ENCODE results near the gene ACOXL.

ACOXL gene

DNA sequence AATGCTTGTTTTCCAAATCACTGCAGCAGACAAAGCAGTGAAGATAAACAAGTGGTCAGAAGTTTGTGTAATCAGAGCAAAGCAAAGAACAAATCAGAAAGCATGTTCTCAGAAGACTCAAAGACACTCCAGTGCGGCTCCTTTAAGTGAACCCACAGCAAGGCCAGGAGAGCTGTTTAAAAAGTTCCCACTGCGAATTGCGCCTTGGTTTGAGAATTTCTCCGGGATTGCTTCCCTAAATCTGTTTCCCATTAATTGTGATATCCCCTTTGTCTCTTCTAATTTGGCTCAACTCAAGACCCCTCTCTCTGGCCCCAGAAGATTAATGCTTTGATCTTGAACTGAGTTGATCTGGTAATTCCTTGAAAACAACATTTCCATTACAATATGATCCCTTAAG, 265.9 kb downstream of the ACOXL start:
- TF ChIP-seq, protein P1, sequence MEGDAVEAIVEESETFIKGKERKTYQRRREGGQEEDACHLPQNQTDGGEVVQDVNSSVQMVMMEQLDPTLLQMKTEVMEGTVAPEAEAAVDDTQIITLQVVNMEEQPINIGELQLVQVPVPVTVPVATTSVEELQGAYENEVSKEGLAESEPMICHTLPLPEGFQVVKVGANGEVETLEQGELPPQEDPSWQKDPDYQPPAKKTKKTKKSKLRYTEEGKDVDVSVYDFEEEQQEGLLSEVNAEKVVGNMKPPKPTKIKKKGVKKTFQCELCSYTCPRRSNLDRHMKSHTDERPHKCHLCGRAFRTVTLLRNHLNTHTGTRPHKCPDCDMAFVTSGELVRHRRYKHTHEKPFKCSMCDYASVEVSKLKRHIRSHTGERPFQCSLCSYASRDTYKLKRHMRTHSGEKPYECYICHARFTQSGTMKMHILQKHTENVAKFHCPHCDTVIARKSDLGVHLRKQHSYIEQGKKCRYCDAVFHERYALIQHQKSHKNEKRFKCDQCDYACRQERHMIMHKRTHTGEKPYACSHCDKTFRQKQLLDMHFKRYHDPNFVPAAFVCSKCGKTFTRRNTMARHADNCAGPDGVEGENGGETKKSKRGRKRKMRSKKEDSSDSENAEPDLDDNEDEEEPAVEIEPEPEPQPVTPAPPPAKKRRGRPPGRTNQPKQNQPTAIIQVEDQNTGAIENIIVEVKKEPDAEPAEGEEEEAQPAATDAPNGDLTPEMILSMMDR (IDR thresholded peaks at IDR 0.05; ENCODE audit: low read depth, low read length), result no peak
- no peak overlapping the region for H3K4me3 ChIP-seq (ENCODE audit: low read depth, low read length)

DNA sequence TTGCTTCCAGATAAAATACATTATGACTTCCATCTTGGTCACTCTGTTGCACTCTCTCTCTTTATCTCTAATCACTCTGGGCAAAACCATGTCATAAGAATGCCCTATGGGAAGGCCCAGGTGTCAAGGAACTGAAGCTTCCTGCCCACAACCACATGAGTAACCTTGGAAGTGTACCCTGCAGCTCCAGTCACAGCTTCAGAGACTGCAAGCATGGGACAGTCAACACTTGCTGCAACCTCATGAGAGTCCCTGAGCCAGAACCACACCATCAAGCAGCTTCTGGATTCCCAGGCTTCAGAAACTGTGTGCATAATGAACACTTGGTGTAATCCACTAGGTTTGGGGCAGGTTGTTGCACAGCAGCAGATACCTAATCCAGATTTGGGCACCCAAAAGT, 267.3 kb downstream of the ACOXL start:
- H3K4me3 ChIP-seq (ENCODE audit: low read depth, low read length), result no peak overlapping the region
- TF ChIP-seq, protein P1 (IDR thresholded peaks at IDR 0.05; ENCODE audit: low read depth, low read length), result no peak

DNA sequence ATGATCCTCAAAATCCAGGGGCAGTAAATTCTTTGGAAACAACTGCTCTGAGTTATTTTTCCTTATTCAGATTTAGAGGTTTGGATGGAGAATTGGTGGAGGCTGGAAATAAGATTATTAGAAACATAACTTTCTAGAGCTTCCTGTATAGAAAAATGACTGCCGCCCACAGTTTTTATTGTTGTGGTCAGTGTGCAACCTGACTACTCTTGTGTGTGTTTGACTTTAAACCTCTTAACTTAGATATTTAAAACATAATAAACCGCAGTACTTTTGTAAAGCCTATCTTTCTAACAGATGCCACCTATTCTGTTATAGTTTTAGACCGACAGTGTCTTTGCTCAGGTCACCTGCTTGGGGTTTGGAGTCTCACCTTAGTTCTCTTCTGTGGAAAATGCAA, 272.9 kb downstream of the ACOXL start:
- no peak overlapping the region for H3K4me3 ChIP-seq (ENCODE audit: low read depth, low read length)
- TF ChIP-seq, protein P1 (IDR thresholded peaks at IDR 0.05; ENCODE audit: low read depth, low read length), result no peak

DNA sequence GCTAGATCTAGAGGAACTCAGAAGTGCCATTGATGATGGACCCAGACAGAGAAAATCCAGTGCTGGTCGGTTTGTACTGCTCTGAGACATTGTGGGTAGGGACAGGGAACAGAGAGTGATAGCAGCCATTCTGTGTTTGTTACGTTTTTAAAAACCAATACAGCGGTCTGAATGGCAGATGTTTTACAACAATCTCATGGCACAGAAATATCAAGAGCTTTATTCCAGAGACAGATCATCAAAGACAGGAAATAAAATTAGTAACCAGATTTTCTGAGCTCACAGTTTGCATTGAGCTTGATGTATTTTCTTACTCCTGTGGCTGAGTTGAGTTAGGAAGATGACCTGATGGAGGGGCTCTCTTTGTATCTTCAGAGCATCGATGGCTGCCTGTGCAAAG, 273.4 kb downstream of the ACOXL start:
- H3K4me3 ChIP-seq (ENCODE audit: low read depth, low read length), result no peak overlapping the region
- TF ChIP-seq, protein P1 (IDR thresholded peaks at IDR 0.05; ENCODE audit: low read depth, low read length), result no peak

DNA sequence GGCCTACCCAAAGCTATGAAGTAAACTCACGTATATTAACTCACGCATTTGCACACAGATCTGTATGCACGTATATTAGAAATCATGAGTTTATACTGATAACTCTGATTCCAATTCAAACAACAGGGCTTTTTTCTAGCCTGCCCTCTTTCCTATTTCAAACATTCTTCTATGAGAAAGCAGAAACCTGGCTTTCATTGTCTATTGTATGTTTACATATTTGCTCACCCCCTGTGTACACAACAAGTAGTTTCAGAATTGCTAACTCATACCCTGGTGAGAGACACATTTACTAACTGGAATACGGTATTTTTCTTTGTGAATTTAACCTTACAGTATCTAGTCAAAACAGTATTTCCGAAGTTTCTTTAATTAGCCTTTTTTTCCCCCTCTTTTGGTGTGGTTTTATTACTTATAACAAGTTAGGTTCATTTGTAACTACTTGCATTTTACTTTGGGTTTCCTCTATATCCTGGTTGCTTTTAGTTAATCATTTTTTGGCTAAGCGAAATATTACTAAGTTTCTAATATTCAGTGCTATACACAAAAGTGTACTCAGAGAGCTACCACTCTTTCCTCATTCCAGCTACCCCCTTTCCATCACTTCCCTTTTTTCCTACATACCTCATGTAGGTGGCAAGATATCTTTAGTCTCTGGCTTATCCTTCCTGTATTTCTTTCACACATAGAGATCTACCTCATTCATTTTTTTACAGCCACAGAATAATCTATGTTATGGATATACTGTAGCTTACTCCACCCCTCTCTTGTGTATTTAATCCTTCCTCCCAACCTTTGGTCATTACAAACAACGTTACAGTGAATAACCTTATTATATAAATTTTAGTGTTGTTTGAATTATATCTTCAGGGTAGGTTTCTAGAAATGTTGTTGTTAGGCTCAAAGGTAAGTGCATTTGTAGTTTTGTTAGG, 275.6 kb downstream of the ACOXL start:
- no peak overlapping the region for H3K4me3 ChIP-seq (ENCODE audit: low read depth, low read length)
- TF ChIP-seq, protein P1 (IDR thresholded peaks at IDR 0.05; ENCODE audit: low read depth, low read length), result no peak

DNA sequence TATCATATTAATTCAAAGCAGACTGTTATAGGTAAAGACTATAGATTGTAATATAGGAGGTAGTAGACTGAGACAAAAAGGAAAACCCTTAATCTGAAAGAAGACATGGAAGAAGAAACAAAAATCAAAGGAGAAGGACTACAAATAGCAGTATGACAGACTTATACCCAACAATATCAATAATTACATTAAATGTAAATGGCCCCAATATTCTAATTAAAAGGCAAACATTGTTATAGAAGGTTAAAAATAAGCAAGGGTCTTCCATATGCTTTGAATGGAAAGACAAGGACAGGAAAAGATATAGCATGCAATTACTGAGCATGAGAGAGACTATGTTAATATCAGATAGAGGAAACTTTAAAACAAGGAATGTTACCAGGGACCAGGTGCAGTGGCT, 278.8 kb downstream of the ACOXL start:
- TF ChIP-seq, protein P1 (IDR thresholded peaks at IDR 0.05; ENCODE audit: low read depth, low read length), result no peak
- no peak overlapping the region for H3K4me3 ChIP-seq (ENCODE audit: low read depth, low read length)

DNA sequence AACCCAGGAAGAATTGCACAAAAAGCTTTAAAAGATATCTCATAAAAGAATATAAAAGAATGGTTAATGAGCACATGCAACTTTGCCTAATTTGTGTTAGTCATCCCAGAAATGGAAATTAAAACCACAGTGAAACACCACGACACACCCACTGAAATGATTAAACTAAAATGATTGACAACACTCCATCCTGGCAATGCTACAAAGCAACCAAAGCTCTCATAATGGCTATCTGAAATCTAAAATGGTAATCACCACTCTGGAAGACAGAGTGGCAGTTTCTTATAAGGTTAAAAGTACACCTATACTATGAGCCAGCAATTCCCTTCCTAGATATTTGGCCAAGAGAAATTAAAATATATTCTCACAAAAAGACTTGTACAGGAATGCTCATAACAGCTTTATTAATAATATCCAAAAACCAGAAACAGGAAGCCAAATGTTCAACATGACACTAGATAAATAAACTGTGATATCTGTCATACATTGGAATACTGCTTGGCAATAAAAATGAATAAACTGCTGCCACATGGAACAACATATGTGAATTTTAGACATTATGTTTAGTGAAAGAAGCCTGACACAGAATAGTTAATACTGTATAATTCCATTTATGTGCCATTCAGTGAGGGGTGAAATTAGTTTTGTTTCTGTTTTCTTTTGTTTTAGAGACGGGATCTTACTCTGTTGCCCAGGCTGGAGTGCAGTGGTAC, 283.1 kb downstream of the ACOXL start:
- TF ChIP-seq, protein P1 (IDR thresholded peaks at IDR 0.05; ENCODE audit: low read depth, low read length), result no peak
- no peak overlapping the region for H3K4me3 ChIP-seq (ENCODE audit: low read depth, low read length)

Data from WI38 (cell line).